Tibial artery (tissue), 4 donors: Measurements from ENCODE around the gene FRAS1.
"Not testable (repeated sequence)": the region's sequence is repeated elsewhere in the genome, so short reads cannot be mapped to it uniquely, and the experiment has no call there.

ENCODE experiments used
- DNase-seq, 2 donors: peaks; one replicate each; pipeline ENCODE4 v3.0.0-alpha.2; 2019
- H3K27ac ChIP-seq, 2 donors: fragments of 200-600 bp; sonication (generic) in 1 of 2; 1 replicate in 1 of 2; 2 replicates in 1 of 2; pipeline ENCODE4 v1.5.1; 2018 to 2019; ENCODE audit warnings: mild to moderate bottlenecking in 1 of 2
- H3K27me3 ChIP-seq, 2 donors: fragments of 200-600 bp; sonication (generic) in 1 of 2; one replicate each; pipeline versions ENCODE4 v1.5.1 to v1.6.0; 2016 to 2019
- H3K36me3 ChIP-seq, 3 donors: fragments of 200-600 bp; sonication (generic) in 2 of 3; one replicate each; pipeline ENCODE4 v1.5.1; 2016 to 2019; ENCODE audit warnings: mild to moderate bottlenecking in 2 of 3
- H3K4me1 ChIP-seq, 4 donors: fragments of 200-600 bp; sonication (generic) in 2 of 4; 1 replicate in 3 of 4; 2 replicates in 1 of 4; pipeline ENCODE4 v1.5.1; 2016 to 2019
- H3K4me3 ChIP-seq, 2 donors: fragments of 200-600 bp; sonication (generic) in 1 of 2; 1 replicate in 1 of 2; 2 replicates in 1 of 2; pipeline ENCODE4 v1.5.1; 2018 to 2019; ENCODE audit warnings: mild to moderate bottlenecking in 2 of 2
- H3K9me3 ChIP-seq, 3 donors: fragments of 200-600 bp; sonication (generic) in 1 of 3; one replicate each; pipeline ENCODE4 v1.5.1; 2016 to 2019
- intact Hi-C: fragments of 100-400 bp; cut with DNase I; formaldehyde crosslinking; loops from one replicate; pipeline ENCODE4 v1.15.0; 2023; ENCODE audit warnings: low total_unique reads
- TF ChIP-seq, protein P1 (sequence below), 2 experiments: fragments of 200-600 bp in 1 of 2; fragments of 450-650 bp in 1 of 2; IDR thresholded peaks; one replicate each; pipeline ENCODE4 v1.5.1; 2017 to 2019; ENCODE audit warnings: antibody characterized with exemption in 2 of 2, mild to moderate bottlenecking in 1 of 2, moderate library complexity in 1 of 2

The FRAS1 gene

DNA sequence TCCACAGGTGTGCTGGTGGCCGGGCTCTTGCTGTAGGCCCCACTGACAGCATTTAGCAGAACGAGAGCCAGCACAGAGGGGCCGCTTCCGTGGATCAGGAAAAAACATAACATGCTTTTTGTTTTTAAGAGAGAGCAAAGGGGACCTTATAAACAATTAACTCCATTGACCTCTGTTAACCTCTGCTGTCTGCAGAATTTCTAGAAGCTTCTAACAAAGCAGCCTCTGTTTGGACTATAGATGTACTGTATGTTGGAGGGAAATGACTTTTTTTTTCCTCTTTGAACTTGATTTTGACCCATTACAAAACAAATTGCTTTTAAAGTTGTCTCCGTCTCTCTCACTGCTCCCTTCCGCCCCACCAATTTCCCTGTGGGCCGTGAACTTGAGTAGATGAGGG, 210.7 kb downstream of the FRAS1 start:
- H3K36me3 ChIP-seq, result no peaks in the 10 kb centered on the region
- DNase-seq, result no peak
- H3K4me1 ChIP-seq, result no peaks in the 10 kb centered on the region
- H3K9me3 ChIP-seq, result peaks cover 0 to 8% (median 4%) of the 10 kb centered on the region in 3 donors
- TF ChIP-seq, protein P1, sequence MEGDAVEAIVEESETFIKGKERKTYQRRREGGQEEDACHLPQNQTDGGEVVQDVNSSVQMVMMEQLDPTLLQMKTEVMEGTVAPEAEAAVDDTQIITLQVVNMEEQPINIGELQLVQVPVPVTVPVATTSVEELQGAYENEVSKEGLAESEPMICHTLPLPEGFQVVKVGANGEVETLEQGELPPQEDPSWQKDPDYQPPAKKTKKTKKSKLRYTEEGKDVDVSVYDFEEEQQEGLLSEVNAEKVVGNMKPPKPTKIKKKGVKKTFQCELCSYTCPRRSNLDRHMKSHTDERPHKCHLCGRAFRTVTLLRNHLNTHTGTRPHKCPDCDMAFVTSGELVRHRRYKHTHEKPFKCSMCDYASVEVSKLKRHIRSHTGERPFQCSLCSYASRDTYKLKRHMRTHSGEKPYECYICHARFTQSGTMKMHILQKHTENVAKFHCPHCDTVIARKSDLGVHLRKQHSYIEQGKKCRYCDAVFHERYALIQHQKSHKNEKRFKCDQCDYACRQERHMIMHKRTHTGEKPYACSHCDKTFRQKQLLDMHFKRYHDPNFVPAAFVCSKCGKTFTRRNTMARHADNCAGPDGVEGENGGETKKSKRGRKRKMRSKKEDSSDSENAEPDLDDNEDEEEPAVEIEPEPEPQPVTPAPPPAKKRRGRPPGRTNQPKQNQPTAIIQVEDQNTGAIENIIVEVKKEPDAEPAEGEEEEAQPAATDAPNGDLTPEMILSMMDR (IDR thresholded peaks at IDR 0.05), result no peak
- H3K4me3 ChIP-seq, result no peak overlapping the region
- H3K27me3 ChIP-seq, result no peaks in the 10 kb centered on the region
- no peak overlapping the region for H3K27ac ChIP-seq
- intact Hi-C loops, result no loop called here

DNA sequence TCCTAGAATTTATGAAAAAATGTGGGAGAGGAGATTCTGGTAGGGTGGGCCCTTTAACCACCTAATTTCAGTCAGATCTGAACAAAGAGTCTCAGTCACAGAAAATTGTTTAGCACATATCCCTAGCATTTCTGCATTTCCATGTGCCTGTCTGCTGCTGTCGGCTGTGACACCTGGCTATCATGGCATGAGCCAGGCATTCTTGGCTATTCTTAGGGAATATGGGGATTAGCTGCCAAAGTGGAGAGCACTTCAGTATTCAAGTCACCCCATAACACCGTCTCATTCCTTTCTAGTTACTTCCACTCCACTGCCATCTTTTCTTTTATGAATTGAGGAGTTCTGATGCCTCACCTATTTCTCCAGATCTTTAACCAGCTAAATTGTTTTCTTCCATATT, 211.5 kb downstream of the FRAS1 start:
- TF ChIP-seq, protein P1 (IDR thresholded peaks at IDR 0.05), result no peak
- Histone ChIP-seq H3K9me3 (peaks cover 0 to 8% (median 4%) of the 10 kb centered on the region in 3 donors), H3K4me3 (no peak overlapping the region), H3K36me3 (no peaks in the 10 kb centered on the region), H3K27me3 (no peaks in the 10 kb centered on the region), H3K4me1 (no peaks in the 10 kb centered on the region), H3K27ac (no peak overlapping the region)
- intact Hi-C loops, result no loop called here
- no peak for DNase-seq

DNA sequence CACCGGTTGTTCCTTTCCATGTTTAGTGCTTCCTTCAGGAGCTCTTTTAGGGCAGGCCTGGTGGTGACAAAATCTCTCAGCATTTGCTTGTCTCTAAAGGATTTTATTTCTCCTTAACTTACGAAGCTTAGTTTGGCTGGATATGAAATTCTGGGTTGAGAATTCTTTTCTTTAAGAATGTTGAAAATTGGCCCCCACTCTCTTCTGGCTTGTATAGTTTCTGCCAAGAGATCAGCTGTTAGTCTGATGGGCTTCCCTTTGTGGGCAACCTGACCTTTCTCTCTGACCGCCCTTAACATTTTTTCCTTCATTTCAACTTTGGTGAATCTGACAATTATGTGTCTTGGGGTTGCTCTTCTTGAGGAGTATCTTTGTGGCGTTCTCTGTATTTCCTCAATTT, 218.3 kb downstream of the FRAS1 start:
- intact Hi-C loops, H3K4me3 ChIP-seq, H3K36me3 ChIP-seq, H3K27me3 ChIP-seq, H3K4me1 ChIP-seq, H3K9me3 ChIP-seq, DNase-seq, H3K27ac ChIP-seq: not testable (repeated sequence)

DNA sequence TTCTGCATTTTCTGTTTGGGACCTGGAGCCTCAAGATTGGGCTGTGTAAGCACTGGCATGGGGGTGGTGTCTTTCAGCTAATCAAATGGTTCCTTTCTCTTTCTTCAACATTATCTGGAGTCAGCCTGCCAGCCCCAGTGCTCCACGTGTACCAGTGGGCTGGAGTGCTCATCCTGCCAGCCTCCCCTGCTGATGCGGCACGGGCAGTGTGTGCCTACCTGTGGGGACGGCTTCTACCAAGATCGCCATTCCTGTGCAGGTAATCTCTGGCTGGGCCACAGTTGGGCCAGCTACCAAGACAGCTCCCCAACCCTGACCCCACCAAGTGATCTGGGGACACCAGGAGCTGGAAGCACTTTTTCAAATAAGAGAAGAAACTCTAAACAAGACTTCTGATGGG, 229.2 kb downstream of the FRAS1 start:
- intact Hi-C loops, result no loop called here
- peaks cover 0 to 8% (median 0%) of the 10 kb centered on the region in 4 donors for H3K4me1 ChIP-seq
- no peak overlapping the region for H3K27ac ChIP-seq
- H3K27me3 ChIP-seq, result no peaks in the 10 kb centered on the region
- H3K9me3 ChIP-seq, result no peaks in the 10 kb centered on the region
- TF ChIP-seq, protein P1 (IDR thresholded peaks at IDR 0.05), result no peak
- no peak for DNase-seq
- no peaks in the 10 kb centered on the region for H3K36me3 ChIP-seq
- H3K4me3 ChIP-seq, result no peak overlapping the region

DNA sequence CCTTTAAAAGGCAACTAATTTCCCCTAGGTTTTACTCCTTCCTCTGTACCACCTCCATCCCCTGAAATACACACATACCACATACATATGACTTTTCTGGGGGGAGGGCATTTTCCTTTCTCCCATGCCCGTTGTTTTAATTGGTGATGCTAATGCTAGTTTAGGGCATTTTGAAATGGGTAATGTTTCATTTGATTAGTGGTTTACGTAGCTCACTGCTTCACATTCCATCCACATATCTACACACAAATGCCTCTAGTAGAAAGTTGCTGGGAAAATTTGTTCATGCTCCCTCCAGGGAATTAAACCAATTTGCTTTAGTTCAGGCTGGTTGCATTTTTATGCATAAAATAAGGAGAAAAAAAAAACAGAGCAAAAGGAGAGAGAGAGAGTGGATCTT, 231.2 kb downstream of the FRAS1 start:
- Histone ChIP-seq H3K27me3 (no peaks in the 10 kb centered on the region), H3K36me3 (no peaks in the 10 kb centered on the region), H3K27ac (no peak overlapping the region), H3K4me1 (peaks cover 0 to 8% (median under 1%) of the 10 kb centered on the region in 4 donors), H3K4me3 (no peak overlapping the region), H3K9me3 (no peaks in the 10 kb centered on the region)
- TF ChIP-seq, protein P1 (IDR thresholded peaks at IDR 0.05), result no peak
- intact Hi-C loops, result no loop called here
- DNase-seq, result no peak

DNA sequence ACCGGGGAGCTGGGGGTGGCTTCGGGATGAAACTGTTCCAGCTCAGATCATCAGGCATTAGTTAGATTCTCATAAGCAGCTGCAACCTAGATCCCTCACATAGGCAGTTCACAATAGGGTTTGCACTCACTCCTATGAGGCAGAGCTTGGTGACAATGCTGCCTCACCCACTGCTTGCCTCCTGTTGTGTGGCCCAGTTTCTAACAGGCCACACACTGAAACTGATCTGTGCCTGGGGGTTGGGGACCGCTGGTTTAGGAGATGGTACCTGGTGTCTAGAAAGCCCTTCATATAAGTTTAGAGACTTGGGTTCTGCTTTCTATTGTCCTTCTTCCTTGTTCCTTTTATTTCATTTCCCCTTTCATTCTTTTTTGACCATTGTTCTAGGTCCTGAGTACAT, 234.2 kb downstream of the FRAS1 start:
- H3K4me3 ChIP-seq, result no peak overlapping the region
- no peaks in the 10 kb centered on the region for H3K9me3 ChIP-seq
- no peak overlapping the region for H3K27ac ChIP-seq
- no peaks in the 10 kb centered on the region for H3K27me3 ChIP-seq
- no peaks in the 10 kb centered on the region for H3K36me3 ChIP-seq
- no peak for DNase-seq
- peaks cover 0 to 16% (median 9%) of the 10 kb centered on the region in 4 donors for H3K4me1 ChIP-seq
- intact Hi-C loops, result no loop called here
- TF ChIP-seq, protein P1 (IDR thresholded peaks at IDR 0.05), result no peak
